Measurements from ENCODE around the gene C16orf89. TPM values are rescaled to one million over a fixed set of nuclear protein-coding genes. Genes with fewer than 3 reads are reported as not detected.

C16orf89 gene
- total RNA-seq, 1 donor from 2014 or later: 4.6 TPM

- Histone ChIP-seq H3K27ac (peak overlapping the region; percentile 66 to 77), H3K27me3 (no peaks in the 10 kb centered on the region), H3K4me3 (peak overlapping the region; percentile 63 to 68), H3K36me3 (peaks cover 17 to 25% of the 10 kb centered on the region in 2 donors), H3K4me1 (peaks cover 0 to 10% of the 10 kb centered on the region in 2 donors), H3K9me3 (no peaks in the 10 kb centered on the region)
- no peak for TF ChIP-seq CTCF (IDR thresholded peaks at IDR 0.05)
- DNase-seq (ENCODE audit: low spot score in 2 of 2): no peak
- intact Hi-C loops (cut with DNase I): loop anchor here (5.0 kb wide), 2 partner anchors 40 to 115 kb away; partner anchors contain the start of genes NAGPA and SEC14L5
These were observed 6.8 kb upstream of the C16orf89 start for GRCh38 chr16:5072334-5073278.

GRCh38 chr16:5071681-5072333, 6.1 kb upstream of the C16orf89 start, which contains the start of gene ALG1:
ALG1 (plus strand) TSS chr16:5071843; CDS start chr16:5071850, 7 bp downstream.
- intact Hi-C loops (cut with DNase I): loop anchor here (5.0 kb wide), 2 partner anchors 40 to 115 kb away; partner anchors contain the start of genes NAGPA and SEC14L5
- Histone ChIP-seq H3K4me1 (peaks cover 0 to 10% of the 10 kb centered on the region in 2 donors), H3K4me3 (peak within 1 kb of the TSS; percentile 63 to 68), H3K9me3 (no peaks in the 10 kb centered on the region), H3K36me3 (peaks cover 15 to 17% of the 10 kb centered on the region in 2 donors), H3K27me3 (no peaks in the 10 kb centered on the region), H3K27ac (peak within 1 kb of the TSS; percentile 66 to 77)
- no peak for TF ChIP-seq CTCF (IDR thresholded peaks at IDR 0.05)
- peak; percentile 42 to 93 for DNase-seq (ENCODE audit: low spot score in 2 of 2)

GRCh38 chr16:5071341-5071680, 5.6 kb upstream of the C16orf89 start:
- Histone ChIP-seq H3K4me3 (peak overlapping the region; percentile 63 to 68), H3K4me1 (peaks cover 0 to 10% of the 10 kb centered on the region in 2 donors), H3K9me3 (no peaks in the 10 kb centered on the region), H3K27me3 (no peaks in the 10 kb centered on the region), H3K36me3 (peaks cover 13 to 16% of the 10 kb centered on the region in 2 donors), H3K27ac (peak overlapping the region; percentile 66 to 77)
- intact Hi-C loops (cut with DNase I): loop anchor here (5.0 kb wide), 2 partner anchors 39 to 114 kb away; partner anchors contain the start of genes NAGPA and SEC14L5
- TF ChIP-seq CTCF (IDR thresholded peaks at IDR 0.05): no peak
- DNase-seq (ENCODE audit: low spot score in 2 of 2): peak in 1 of 2 donors; percentile 39

- Histone ChIP-seq H3K27me3 (no peaks in the 10 kb centered on the region), H3K4me3 (peak overlapping the region in 1 of 2 donors; percentile 63), H3K36me3 (peaks cover 6 to 10% of the 10 kb centered on the region in 2 donors), H3K4me1 (peaks cover 0 to 10% of the 10 kb centered on the region in 2 donors), H3K9me3 (no peaks in the 10 kb centered on the region), H3K27ac (peak overlapping the region; percentile 66 to 77)
- intact Hi-C loops (cut with DNase I): loop anchor here (5.0 kb wide), 2 partner anchors 38 to 113 kb away; partner anchors contain the start of genes NAGPA and SEC14L5
- DNase-seq (ENCODE audit: low spot score in 2 of 2): peak in 1 of 2 donors; percentile 54
- TF ChIP-seq CTCF (IDR thresholded peaks at IDR 0.05): no peak
These were observed 4.9 kb upstream of the C16orf89 start for GRCh38 chr16:5070431-5071186.

- H3K27ac ChIP-seq: no peak overlapping the region
- peaks cover 0 to 12% of the 10 kb centered on the region in 2 donors for H3K4me1 ChIP-seq
- no peaks in the 10 kb centered on the region for H3K27me3 ChIP-seq
- no peak for TF ChIP-seq CTCF (IDR thresholded peaks at IDR 0.05)
- DNase-seq (ENCODE audit: low spot score in 2 of 2): peak in 1 of 2 donors; percentile 54
- intact Hi-C loops (cut with DNase I): loop anchor here (5.0 kb wide), 2 partner anchors 38 to 113 kb away; partner anchors contain the start of genes NAGPA and SEC14L5
- peaks cover 0 to 3% of the 10 kb centered on the region in 2 donors for H3K36me3 ChIP-seq
- H3K4me3 ChIP-seq: no peak overlapping the region
- no peaks in the 10 kb centered on the region for H3K9me3 ChIP-seq
These were observed 4.1 kb upstream of the C16orf89 start for GRCh38 chr16:5069854-5070253.
